GM20431 (cell line): Measurements from ENCODE around the gene CSRP1.
"Not testable (repeated sequence)": the region's sequence is repeated elsewhere in the genome, so short reads cannot be mapped to it uniquely, and the experiment has no call there.

Experiments
- in situ Hi-C: fragments of 300-500 bp; cut with MseI, MboI; formaldehyde crosslinking; loops from one replicate; pipeline ENCODE4 v1.15.0; 2020; ENCODE audit warnings: low sequenced_read_pairs; ENCODE audit not compliant: unreplicated experiment

The CSRP1 gene

DNA sequence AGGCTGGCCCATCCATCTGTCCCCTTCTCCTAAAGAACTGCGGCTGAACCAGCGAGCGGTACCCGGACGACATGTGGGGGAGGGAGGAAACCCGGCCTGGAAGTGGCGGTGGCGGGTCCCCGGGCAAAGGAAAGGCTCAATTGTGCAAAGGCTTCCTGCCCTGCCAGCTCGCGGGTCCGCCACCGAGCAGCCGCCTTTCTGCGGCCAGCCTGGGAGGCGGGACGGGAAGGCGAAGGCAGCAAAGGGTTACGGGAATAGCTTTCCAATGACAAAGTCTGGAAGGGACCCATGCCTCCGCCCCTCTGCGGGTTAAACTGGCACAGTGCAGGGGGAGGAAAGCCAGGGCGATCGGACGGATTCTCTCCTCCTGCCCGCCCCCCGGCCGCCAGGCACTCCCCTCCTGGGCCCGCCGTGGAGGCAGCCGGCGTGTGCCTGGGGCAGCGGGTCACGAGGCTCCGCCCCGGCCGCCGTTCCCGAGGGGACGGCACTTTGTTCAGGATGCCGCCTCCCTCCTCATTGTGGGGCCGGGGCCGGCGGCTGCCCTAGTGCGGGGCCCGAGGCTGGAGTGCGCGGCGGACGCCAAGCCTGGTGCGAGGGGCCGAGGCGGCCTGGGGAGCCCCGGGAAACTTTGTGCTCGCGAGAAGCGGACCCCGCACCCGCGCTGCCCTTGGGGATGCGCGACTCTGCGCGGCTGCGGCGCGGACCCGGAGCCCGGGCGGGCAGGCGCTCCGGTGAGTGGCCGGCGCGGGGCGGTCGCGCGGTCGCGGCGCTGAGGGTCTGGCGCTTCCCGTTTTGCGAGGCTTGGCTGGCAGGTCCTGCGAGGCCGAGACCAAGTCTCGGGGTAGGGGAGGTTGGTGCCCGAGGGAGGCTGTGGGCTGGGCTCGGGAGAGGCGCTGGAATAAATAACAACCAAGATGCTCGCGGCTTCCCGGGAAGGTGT lies 32.0 kb upstream of the CSRP1 start, which contains the start of gene NAV1:
NAV1 (plus strand) TSS at position 516 of the 940 bp plus-strand sequence. CDS start 83,758 bp downstream, outside the sequence.
- in situ Hi-C loops: no loop called here

DNA sequence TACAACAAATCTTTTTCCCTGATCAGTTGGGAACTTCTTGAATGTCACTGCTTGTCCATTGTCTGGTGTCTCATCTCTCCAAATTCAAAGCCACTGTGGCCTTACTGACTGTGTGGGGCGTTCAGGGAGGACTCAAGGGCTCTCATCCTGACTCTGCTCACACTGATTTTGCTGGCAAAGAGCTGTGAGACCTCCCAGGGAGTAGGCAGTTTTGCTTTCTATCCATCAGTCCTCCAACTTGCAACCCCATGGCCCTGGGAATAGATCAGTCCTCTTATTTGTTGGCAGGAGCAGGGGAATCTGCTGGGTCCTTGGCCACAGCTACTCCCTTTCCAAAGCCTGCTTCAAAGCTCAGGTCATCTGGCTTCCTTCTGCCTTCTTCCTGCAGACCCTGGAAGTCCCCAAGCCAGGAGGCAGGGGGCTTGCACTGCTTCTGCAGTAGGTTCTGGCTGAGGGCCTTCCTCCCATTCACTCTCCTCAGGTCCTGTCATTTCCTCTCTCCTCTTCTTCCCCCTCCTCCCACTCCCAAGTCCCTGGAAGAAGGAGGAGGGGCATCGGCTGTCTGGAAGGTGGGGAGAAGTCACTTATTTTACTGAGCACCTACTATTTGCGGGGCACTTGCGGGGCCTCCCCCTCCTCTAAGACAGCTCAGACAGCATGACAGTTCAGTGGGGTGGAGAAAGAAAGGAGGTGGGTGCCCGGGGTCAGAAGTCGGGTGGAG lies 31.1 kb upstream of the CSRP1 start:
- in situ Hi-C loops: no loop called here

DNA sequence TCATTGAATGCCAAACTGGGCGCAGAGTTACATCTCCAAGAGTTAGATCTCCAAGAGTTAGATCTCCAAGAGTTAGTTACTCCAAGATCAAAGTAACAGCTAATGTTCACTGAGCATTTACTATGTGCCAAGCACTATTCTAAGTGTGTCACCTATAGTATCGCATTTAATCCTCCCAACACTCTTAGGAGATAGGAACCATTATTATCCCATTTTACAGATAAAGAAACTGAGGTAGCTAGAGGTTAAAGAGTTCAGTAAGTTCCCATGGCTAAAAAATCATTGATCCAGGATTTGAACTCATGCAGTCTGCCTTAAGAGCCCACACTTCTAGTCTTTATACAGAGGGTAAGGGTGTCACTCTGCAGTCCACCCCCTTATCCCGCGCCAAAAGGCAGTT lies 30.5 kb upstream of the CSRP1 start:
- in situ Hi-C loops: no loop called here

DNA sequence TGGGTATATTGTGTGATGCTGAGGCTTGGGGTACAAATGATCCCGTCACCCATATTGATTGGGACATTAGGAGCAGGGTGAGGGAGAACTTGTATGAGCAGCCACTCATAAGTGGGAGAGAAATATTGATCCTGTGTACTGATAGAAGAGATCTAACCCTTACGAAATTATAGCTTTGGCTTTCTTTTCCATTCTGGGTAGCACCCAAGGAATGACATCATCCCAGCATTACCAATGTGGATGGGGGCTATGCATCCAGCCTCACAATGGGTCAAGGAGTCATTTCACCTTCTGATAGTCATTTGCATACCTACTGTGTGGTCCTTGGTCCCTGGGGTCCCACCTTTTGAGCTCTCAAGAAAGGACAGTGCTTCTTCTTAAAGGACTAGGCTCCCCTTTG lies 30.1 kb upstream of the CSRP1 start:
- in situ Hi-C loops: no loop called here

DNA sequence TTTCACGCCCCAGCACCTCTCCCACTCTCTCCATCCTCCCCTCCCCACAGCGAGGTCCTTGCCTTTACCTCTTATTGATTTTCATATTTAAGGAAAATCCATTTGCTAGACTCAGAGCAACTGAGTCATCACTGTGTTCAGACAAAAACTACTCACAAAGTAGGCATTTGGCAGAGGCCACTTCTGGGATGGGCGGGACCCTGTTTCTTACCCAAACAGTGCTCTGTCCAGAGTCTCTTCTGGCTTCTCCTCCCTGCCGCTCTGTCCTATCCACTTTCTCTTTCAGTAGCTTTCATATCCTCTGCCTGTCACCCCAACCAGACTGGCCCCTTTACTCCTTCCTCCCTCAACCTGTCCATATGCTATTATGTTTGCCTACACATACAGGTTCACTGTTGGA lies 29.6 kb upstream of the CSRP1 start:
- in situ Hi-C loops: no loop called here

DNA sequence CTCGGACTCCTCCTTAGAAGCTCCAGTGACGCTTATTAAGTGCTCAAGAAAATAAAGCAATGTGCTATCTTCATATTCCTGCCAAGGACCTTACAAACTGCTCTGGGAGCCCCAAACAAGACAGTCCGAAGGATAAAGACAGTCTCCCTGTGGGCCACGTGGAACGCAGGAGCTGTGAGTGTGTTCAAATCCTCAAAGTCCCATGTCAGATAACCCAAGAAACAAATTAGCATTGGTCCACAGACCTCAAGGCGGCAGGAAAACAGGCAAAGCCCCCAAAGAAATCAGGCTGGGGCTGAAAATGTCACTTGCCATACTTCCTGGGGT lies 29.0 kb upstream of the CSRP1 start:
- in situ Hi-C loops: no loop called here

DNA sequence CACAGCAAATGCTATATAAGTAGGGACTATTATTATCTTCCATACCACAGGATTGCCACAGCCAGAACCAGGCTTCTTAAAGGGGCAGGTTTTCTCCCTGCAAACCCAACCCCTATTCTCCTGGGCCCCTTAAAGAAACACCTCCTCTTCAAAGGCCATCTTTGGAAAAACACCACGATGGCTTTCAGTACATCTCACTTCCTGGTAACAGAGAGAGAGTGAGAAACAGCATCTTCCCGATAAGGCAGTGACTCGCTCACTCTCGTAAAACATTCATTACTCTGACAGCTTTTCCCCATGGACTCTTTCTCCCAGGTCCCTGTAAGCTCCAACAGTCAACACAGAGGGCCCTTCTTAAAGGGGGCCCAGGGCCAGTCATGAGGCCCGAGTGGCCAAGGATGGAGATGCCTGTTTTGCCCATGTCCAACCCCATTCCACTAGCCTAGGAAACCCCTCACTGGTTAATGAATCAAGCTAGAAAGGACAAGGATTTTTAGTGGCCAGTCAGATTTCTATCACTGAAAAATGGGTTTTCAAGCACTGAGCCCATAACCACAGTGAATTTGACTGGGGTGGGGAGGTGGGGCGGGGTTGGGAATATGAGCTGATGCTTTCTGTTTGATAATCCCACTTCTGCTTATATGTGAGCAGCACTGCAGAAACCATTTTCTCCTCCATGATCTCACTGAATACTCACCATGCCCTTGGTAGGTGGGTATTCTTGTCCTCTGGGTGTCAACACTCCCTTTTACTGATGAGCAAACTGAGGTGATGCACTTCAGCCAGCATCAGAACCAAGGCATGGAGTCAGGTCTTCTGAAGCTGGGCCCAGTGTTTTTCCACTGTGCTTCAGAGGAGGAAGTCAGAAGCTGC lies 28.4 kb upstream of the CSRP1 start:
- in situ Hi-C loops: no loop called here

DNA sequence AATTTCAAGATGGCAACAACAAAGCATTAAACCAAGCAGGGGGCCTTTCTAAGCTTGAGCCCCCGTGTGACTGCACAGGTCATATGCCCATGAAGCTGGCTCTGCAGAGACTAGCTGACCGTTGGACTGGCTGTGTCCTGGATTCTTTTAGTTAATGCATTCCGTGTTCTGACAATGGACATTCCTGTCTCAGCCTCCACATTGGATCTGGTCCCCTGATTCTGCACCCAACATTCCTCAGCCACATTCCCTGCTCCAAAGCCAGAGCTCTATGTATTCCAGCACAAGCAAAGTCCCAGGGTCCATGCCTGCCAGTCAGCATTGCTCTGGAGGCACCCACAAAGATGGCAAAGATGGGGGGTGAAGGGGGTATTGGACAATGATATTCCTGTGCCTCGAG lies 26.9 kb upstream of the CSRP1 start:
- in situ Hi-C loops: no loop called here

DNA sequence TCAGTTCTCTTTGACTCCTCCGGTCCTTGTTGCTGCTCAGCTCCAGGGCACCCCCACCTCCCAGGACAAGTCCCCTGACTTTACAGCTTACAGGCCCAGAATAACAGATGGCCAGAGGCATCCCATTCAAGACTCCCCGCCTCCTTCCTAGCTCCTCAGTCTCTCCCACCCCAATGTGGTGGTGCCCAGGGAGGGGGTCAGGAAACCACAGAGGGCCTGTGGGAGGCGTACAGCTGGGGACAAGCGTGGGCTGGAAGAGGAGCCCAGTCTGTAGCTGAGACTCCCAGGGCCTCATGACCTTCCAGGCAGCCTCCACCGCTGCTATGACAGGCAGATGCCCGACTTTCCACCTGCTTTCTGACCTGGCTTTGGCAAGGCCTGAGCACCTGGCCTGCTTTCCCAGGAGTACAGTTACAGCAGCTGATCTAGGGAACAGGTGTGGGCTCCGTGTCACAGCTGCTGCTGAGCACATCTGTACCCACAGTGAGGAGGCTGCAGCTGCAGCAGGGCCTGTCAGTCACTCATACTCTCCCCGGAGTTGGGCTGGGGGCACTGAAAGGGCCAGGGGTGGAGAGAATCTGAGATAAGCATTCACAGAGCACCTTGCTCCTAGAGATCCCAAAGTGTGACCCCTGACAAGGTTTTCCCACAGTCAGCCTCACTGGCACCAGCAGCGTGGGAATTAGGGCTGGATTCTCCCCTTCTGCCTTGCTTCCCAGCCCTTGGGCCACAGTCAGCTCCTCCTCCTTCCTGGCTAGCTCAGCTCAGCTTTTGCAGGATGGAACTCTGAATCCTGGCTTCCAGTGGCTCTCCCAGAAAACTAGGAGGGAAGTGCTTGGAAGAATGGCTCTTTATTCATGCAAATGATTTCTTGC lies 24.9 kb upstream of the CSRP1 start:
- in situ Hi-C loops: no loop called here

DNA sequence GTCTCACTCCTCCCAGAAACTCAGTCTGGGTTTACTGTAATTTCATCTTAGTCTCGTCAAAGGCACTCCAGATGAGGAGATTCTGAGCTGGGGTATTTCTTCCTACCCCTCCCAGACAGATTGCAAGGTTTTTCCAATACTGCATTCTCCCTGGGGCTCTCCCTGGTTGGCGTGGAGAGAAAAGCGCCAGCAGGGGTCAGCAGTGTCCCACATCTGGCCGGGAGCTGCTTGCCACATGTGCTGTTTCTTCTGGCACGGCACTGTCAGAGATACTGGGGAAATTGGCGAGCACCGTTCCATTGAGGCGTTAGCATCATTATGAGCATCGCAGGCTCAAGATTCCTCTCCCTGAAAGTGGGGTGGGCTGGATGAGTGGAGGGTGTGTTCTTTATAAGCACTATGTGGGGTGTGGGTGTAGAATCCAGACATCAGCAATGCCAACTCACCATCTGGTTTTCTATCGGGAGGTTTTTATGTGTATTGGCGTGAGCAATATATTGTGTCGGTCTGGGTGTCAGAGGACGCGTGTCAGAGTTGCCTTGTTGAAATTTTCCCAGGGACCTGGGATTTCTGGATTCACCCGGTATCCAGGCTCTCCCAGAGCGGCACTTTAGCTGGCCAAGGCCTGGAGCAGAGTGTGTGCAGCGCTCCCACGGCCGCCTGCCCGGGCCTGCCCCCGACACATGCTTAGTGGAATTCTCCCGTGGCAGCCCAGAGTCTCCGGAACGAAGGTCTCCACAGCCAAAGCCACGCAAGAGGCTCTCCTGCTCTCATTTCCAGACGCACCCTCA lies 24.0 kb upstream of the CSRP1 start:
- in situ Hi-C loops: no loop called here

DNA sequence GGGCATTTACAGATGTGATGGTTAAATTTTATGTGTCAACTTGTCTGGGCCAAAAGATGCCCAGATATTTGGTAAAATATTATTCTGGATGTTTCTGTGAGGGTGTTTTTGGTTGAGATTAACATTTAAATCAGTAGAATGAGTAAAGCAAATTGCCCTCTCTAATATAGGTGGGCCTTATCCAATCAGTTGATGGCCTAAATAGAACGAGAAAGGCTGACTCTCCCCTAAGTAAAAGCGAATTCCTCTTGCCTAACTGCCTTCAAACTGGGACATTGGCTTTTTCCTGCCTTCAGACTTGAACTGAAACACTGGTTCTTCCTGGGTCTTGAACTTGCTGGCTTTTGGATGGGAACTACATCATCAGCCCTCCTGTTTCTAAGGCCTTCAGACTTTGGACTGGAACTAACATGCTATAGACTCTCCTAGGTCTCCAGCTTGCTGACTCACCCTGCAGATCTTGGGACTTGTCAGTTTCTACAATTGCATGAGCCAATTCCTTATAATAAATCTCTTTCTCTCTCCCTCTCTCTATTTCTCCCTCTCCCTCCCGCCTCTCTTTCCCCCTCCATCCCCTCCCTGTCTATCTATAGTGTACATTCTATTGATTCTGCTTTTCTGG lies 21.8 kb upstream of the CSRP1 start:
- in situ Hi-C loops: no loop called here

DNA sequence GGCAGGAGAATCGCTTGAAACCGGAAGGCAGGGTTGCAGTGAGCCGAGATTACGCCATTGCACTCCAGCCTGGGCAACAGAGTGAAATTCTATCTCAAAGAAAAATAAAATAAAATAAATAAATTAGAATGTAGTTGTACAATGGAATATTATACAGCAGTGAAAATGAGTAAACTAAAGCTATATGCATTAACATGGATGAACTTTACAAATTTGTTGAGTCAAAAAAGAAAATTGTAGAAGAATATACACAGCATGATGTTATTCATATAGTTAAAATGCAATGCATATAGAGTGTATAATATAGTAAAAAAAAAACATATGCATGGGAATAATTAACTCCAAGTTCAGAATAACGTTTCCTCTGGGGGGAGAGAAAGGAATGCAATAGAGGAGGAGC lies 21.0 kb upstream of the CSRP1 start:
- in situ Hi-C loops: no loop called here

DNA sequence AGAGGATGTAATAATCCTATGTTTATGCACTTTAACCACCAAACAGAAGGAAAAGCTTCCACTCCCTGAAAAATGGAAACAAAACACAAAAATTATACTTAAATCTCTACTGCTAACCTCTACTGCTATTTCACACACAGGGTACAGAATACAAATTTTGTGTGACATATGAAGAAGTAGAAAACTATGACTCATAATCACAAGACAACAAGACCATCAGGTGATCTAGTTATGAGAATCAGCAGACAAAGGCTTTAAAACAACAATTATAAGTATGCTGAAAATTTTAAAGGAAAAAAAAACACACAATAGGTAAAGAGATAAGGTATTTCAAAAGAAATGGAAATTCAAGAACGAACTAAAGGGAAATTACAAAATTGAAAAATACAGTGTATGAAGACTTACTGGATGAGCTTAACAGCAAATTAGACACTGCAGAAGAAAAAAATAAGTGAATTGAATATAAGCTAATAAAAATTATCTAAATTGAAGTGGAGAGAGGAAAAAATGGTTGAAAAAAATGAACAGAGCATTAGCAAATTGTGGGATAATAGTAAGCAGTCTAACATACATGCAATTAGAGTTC lies 18.4 kb upstream of the CSRP1 start:
- in situ Hi-C loops: no loop called here

DNA sequence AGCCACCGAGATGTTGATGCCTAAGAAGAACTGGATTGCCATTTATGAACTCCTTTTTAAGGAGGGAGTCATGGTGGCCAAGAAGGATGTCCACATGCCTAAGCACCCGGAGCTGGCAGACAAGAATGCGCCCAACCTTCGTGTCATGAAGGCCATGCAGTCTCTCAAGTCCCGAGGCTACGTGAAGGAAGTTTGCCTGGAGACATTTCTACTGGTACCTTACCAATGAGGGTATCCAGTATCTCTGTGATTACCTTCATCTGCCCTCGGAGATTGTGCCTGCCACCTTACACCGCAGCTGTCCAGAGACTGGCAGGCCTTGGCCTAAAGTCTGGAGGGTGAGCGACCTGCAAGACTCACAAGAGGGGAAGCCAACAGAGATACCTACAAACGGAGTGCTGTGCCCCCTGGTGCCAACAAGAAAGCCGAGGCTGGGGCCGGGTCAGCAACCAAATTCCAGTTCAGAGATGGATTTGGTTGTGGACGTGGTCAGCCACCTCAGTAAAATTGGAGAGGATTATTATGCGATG lies 13.2 kb upstream of the CSRP1 start:
- in situ Hi-C loops: not testable (repeated sequence)

DNA sequence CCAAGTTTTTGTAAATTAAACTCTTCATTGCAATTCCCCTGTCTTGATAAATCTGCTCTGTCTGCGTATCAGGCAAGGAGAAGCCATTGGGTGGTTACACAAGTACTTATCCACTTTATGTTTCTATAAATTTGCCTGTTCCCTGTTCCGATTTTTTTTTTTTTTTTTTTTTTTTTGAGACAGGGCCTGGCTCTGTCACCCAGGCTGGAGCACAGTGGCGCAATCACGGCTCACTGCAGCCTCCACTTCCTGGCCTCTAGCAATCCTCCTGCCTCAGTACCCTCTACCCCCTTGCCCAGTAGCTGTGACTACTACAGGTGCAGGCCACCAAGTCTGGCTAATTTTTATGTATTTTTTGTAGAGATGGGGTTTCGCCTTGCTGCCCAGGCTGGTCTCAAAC lies 11.1 kb upstream of the CSRP1 start:
- in situ Hi-C loops: no loop called here

DNA sequence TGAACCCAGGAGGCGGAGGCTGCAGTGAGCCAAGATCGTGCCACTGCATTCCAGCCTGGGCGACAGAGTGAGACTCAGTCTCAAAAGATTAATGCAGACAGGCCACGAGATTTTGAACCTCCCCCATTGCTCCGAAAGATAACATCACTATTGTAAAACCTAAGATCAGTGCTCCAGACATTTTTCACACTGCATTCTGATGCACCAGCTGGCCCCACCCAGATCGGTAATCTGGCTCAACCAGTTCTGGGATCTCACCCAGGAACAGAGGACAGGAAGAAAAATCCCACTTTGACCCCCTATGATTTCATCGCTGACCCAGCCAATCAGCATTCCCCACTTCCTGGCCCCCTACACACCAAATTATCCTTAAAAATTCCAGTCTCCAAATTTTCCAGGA lies 10.7 kb upstream of the CSRP1 start:
- in situ Hi-C loops: no loop called here

DNA sequence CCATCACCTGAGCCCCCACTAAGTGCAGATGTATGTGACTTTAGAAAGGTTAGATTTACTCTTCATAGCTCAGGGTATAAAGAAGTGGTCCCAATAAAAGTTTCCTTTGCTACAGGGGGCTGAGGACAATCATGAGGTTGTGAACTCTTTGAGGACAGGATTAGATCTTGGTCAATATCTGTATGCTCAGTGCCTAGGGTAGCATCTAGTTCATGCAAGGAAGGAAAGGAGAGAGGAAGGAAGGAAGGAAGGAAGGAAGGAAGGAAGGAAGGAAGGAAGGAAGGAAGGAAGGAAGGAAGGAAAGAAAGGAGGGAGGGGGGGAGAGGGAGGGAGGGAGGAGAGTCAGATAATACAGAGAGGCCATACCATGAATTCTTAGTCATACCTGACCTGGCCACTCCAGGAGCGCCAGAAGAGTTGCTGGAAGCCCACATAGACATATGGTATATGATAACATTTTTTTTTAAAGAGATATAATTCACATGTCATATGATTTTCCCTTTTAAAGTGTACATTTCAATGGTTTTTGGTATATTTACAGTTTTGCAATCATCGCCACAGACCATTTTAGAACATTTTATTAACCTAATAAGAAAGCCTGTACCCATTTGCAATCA lies 9.7 kb upstream of the CSRP1 start:
- in situ Hi-C loops: no loop called here
